SK-N-SH (cell line): ENCODE measurements around the gene RFXANK. TPM values are rescaled to one million over a fixed set of nuclear protein-coding genes. Genes with fewer than 3 reads are reported as not detected.
A peak's percentile ranks its signal among the peaks of the same experiment; 100 is the strongest.

Experiments
- CTCF ChIA-PET: fragments of 300-600, 350-600 bp; formaldehyde crosslinking; extraction: SDS; loops from one replicate; lab custom pipeline; 2021; lab: Yijun Ruan, JAX
- POLR2A ChIA-PET: fragments of 350-600 bp; sonication (Branson Sonifier 250); formaldehyde crosslinking; extraction: SDS; loops from one replicate; lab custom pipeline; 2020; ENCODE audit warnings: antibody characterized with exemption, inconsistent platforms; lab: Yijun Ruan, JAX
- DNase-seq: peaks from one replicate; pipeline ENCODE4 v3.0.0; 2012
- H2AFZ ChIP-seq: fragments of 200-600 bp; sonication (generic); 2 replicates; pipeline ENCODE4 v1.8.1; 2016; ENCODE audit warnings: antibody characterized with exemption, mild to moderate bottlenecking, low read depth
- H3F3A ChIP-seq: fragments of 200-600 bp; sonication (generic); replicated peaks from 2 replicates; pipeline ENCODE3; 2016; ENCODE audit warnings: antibody characterized with exemption, mild to moderate bottlenecking; ENCODE audit not compliant: insufficient read depth
- H3K27ac ChIP-seq, 2 experiments: fragments of 200-500 bp in 1 of 2; fragments of 200-600 bp in 1 of 2; sonication (Bioruptor generic) in 1 of 2; sonication (generic), shearing (Covaris generic) in 1 of 2; 2 replicates each; pipeline versions ENCODE4 v1.5.1 to v1.6.1; 2014 to 2016; ENCODE audit warnings: low read depth in 2 of 2, inconsistent platforms in 1 of 2, low read length in 1 of 2, mild to moderate bottlenecking in 1 of 2, mixed read lengths in 1 of 2
- H3K27me3 ChIP-seq: fragments of 200-600 bp; sonication (generic), shearing (Covaris generic); 2 replicates; pipeline ENCODE4 v1.6.1; 2016; ENCODE audit warnings: mixed run types; ENCODE audit not compliant: insufficient read depth
- H3K36me3 ChIP-seq, 2 experiments: fragments of 200-500 bp in 1 of 2; fragments of 200-600 bp in 1 of 2; sonication (Bioruptor generic) in 1 of 2; sonication (generic) in 1 of 2; replicated peaks in 1 of 2; 2 replicates each; pipeline versions ENCODE3 to v1.5.1; 2014 to 2016; ENCODE audit warnings: low read length in 1 of 2, mild to moderate bottlenecking in 1 of 2; ENCODE audit not compliant: insufficient read depth in 2 of 2, control insufficient read depth in 1 of 2
- H3K4me1 ChIP-seq, 2 experiments: fragments of 200-500 bp in 1 of 2; fragments of 200-600 bp in 1 of 2; sonication (Bioruptor generic) in 1 of 2; sonication (generic), shearing (Covaris generic) in 1 of 2; 2 replicates each; pipeline versions ENCODE4 v1.5.1 to v1.6.1; 2014 to 2016; ENCODE audit warnings: low read depth in 1 of 2, low read length in 1 of 2, mixed run types in 1 of 2; ENCODE audit not compliant: insufficient read depth in 2 of 2, control insufficient read depth in 1 of 2
- H3K4me2 ChIP-seq: fragments of 200-600 bp; sonication (generic), shearing (Covaris generic); 2 replicates; pipeline ENCODE4 v1.6.1; 2017; ENCODE audit warnings: mixed run types
- H3K4me3 ChIP-seq, 2 experiments: fragments of 200-500 bp in 1 of 2; fragments of 200-600 bp in 1 of 2; sonication (Bioruptor generic) in 1 of 2; sonication (generic), shearing (Covaris generic) in 1 of 2; 2 replicates each; pipeline versions ENCODE4 v1.5.1 to v1.8.1; 2014 to 2016; ENCODE audit warnings: low read depth in 2 of 2, inconsistent platforms in 1 of 2, low read length in 1 of 2, mild to moderate bottlenecking in 1 of 2, mixed read lengths in 1 of 2, moderate library complexity in 1 of 2
- H3K79me2 ChIP-seq: fragments of 200-600 bp; sonication (generic); 2 replicates; pipeline ENCODE4 v1.8.1; 2017; ENCODE audit warnings: mild to moderate bottlenecking; ENCODE audit not compliant: insufficient read depth
- H3K9ac ChIP-seq: fragments of 200-600 bp; sonication (generic); 2 replicates; pipeline ENCODE4 v1.6.1; 2017; ENCODE audit warnings: mixed run types
- H3K9me2 ChIP-seq: fragments of 200-600 bp; sonication (generic); 2 replicates; pipeline ENCODE4 v1.6.1; 2017; ENCODE audit warnings: mixed run types
- H3K9me3 ChIP-seq: fragments of 200-600 bp; sonication (generic); 2 replicates; pipeline ENCODE4 v1.6.1; 2017; ENCODE audit warnings: mixed run types, mild to moderate bottlenecking, moderate library complexity
- H4K20me1 ChIP-seq: fragments of 200-600 bp; sonication (generic); 2 replicates; pipeline ENCODE4 v1.6.1; 2017; ENCODE audit warnings: mild to moderate bottlenecking, mixed run types; ENCODE audit not compliant: insufficient read depth
- CTCF ChIP-seq: fragments of 200-600 bp; sonication (generic); IDR thresholded peaks from 2 replicates; pipeline ENCODE4 v1.6.1; 2017; ENCODE audit warnings: antibody characterized with exemption, mild to moderate bottlenecking, moderate library complexity
- EP300 ChIP-seq, 2 experiments: IDR thresholded peaks; 2 replicates each; pipeline versions ENCODE4 v1.4.0 to v1.6.1; 2012; ENCODE audit warnings: borderline replicate concordance in 1 of 2, low read depth in 1 of 2, low read length in 1 of 2
- EZH2phosphoT487 ChIP-seq: fragments of 200-600 bp; sonication (generic); IDR thresholded peaks from 2 replicates; pipeline ENCODE4 v1.6.1; 2017; ENCODE audit warnings: low read depth, mixed run types, mild to moderate bottlenecking, antibody characterized with exemption, moderate library complexity, borderline replicate concordance
- FOSL2 ChIP-seq: IDR thresholded peaks from 2 replicates; pipeline ENCODE4 v1.4.0; 2012; ENCODE audit warnings: low read depth, mild to moderate bottlenecking, moderate library complexity, borderline replicate concordance
- GABPA ChIP-seq: IDR thresholded peaks from 2 replicates; pipeline ENCODE4 v1.4.0; 2012; ENCODE audit warnings: low read depth, mild to moderate bottlenecking
- GATA2 ChIP-seq: sonication (generic); formaldehyde crosslinking; IDR thresholded peaks from 2 replicates; pipeline ENCODE4 v1.5.0; 2020; ENCODE audit warnings: mild to moderate bottlenecking, missing genetic modification reagents
- MEF2A ChIP-seq: IDR thresholded peaks from 2 replicates; pipeline ENCODE4 v1.4.0; 2012; ENCODE audit warnings: low read depth, borderline replicate concordance
- NFIC ChIP-seq: IDR thresholded peaks from 2 replicates; pipeline ENCODE4 v1.4.0; 2012; ENCODE audit warnings: borderline replicate concordance
- PBX3 ChIP-seq: IDR thresholded peaks from 2 replicates; pipeline ENCODE4; 2012
- POLR2AphosphoS5 ChIP-seq: IDR thresholded peaks from 2 replicates; pipeline ENCODE4 v1.6.1; 2012; ENCODE audit warnings: low read depth, low read length
- RAD21 ChIP-seq: IDR thresholded peaks from 2 replicates; pipeline ENCODE4 v1.6.1; 2012; ENCODE audit warnings: mild to moderate bottlenecking, low read length
- RCOR1 ChIP-seq: fragments of 150-350 bp; IDR thresholded peaks from 2 replicates; pipeline ENCODE4 v1.6.1; 2017; ENCODE audit warnings: antibody characterized with exemption, low read length
- RFX5 ChIP-seq: IDR thresholded peaks from 2 replicates; pipeline ENCODE4 v1.6.1; 2012; ENCODE audit warnings: mild to moderate bottlenecking, improper control_type of control experiment, low read length
- SIN3A ChIP-seq: IDR thresholded peaks from 2 replicates; pipeline ENCODE4 v1.6.1; 2012; ENCODE audit warnings: low read depth, mild to moderate bottlenecking, low read length, moderate library complexity, borderline replicate concordance
- SMC3 ChIP-seq: IDR thresholded peaks from 2 replicates; pipeline ENCODE4 v1.6.1; 2012; ENCODE audit warnings: low read depth, low read length, improper control_type of control experiment
- TAF1 ChIP-seq: IDR thresholded peaks from 2 replicates; pipeline ENCODE4 v1.6.1; 2012; ENCODE audit warnings: low read depth, mild to moderate bottlenecking, low read length, moderate library complexity, borderline replicate concordance
- TCF12 ChIP-seq: IDR thresholded peaks from 2 replicates; pipeline ENCODE4 v1.4.0; 2012
- TEAD4 ChIP-seq: IDR thresholded peaks from 2 replicates; pipeline ENCODE4 v1.4.0; 2012; ENCODE audit warnings: mild to moderate bottlenecking, borderline replicate concordance; ENCODE audit not compliant: insufficient read depth
- USF1 ChIP-seq: IDR thresholded peaks from 2 replicates; pipeline ENCODE4 v1.4.0; 2012; ENCODE audit warnings: low read depth, borderline replicate concordance
- USF2 ChIP-seq: fragments of 150-350 bp; IDR thresholded peaks from 2 replicates; pipeline ENCODE4 v1.6.1; 2017; ENCODE audit warnings: antibody characterized with exemption, low read length, low read depth, borderline replicate concordance
- YY1 ChIP-seq: IDR thresholded peaks from 2 replicates; pipeline ENCODE4 v1.4.0; 2012; ENCODE audit warnings: low read depth, mild to moderate bottlenecking
- WGBS: methylation state at CpG from one replicate; pipeline ENCODE4 v1.1.6; 2017; ENCODE audit warnings: low lambda C conversion rate; 5-methylcytosine and 5-hydroxymethylcytosine counted together
- polyA plus RNA-seq, 3 experiments: library from polyadenylated mRNA; depleted of rRNA; stranded (reverse); fragments of >200 nt; gene quantifications; 2 replicates each; pipeline ENCODE4 v1.2.3, GENCODE V29; 2012

Gene RFXANK
- polyA plus RNA-seq, 1 of the 3 experiments (the other 2 are of a cell fraction): 117 TPM

- TF ChIP-seq RCOR1 (no peak), SMC3 (no peak)
- TF ChIP-seq, all 33 proteins: peak for 0
These were observed 335 bp upstream of the RFXANK start (continued) for GRCh38 chr19:19191768-19192077.

- no peak for DNase-seq
- Histone ChIP-seq H3K79me2 (peaks cover 50% of the 10 kb centered on the region), H3F3A (peaks cover 3% of the 10 kb centered on the region), H3K27ac (peak overlapping the region; percentile 44 to 76; a peak in 3 of 4 replicates), H4K20me1 (no peaks in the 10 kb centered on the region), H3K4me1 (peaks cover 11 to 14% of the 10 kb centered on the region in 2 experiments; a peak in 2 of 4 replicates), H3K27me3 (no peaks in the 10 kb centered on the region), H3K4me2 (peak overlapping the region; percentile 76), H3K9me3 (no peaks in the 10 kb centered on the region), H2AFZ (peak overlapping the region; percentile 82), H3K9me2 (no peaks in the 10 kb centered on the region), H3K4me3 (peak overlapping the region; percentile 69 to 73), H3K9ac (peak overlapping the region; percentile 73), H3K36me3 (peaks cover 6 to 7% of the 10 kb centered on the region in 2 experiments)
- ChIA-PET CTCF (interaction anchor here (0.6 to 1.6 kb wide), 2 partner anchors 9 to 47 kb away, joined by 3 to 5 read pairs; no protein-coding TSS in a partner anchor), POLR2A (interaction anchor here (0.6 to 2.5 kb wide), 3 partner anchors 10 to 150 kb away, joined by 3 to 10 read pairs (median 3); partner anchors contain the start of gene NR2C2AP)
- WGBS: 2% methylated on average over 21 of the region's 22 CpGs
- no peak for TF ChIP-seq SMC3
- no peak for TF ChIP-seq MEF2A
- 0 out of 2 replicates have a peak, but pooled peaks have one; percentile 32 for TF ChIP-seq TAF1
- peak; percentile 62; the same call in 1 of the 2 replicates for TF ChIP-seq POLR2AphosphoS5
- TF ChIP-seq CTCF: no peak
- no peak for TF ChIP-seq TCF12
- TF ChIP-seq SIN3A: no peak
- no peak for TF ChIP-seq EZH2phosphoT487
- TF ChIP-seq GABPA: no peak
- no peak for TF ChIP-seq NFIC
- TF ChIP-seq PBX3: 0 out of 2 replicates have a peak, but pooled peaks have one; percentile 23
- no peak for TF ChIP-seq YY1
- no peak for TF ChIP-seq RFX5
- TF ChIP-seq TEAD4: no peak
- TF ChIP-seq GATA2 (CRISPR knock-in tag): no peak
- TF ChIP-seq FOSL2: no peak
- no peak for TF ChIP-seq RAD21
- no peak for TF ChIP-seq USF2
- no peak for TF ChIP-seq EP300 (IDR thresholded peaks at IDR 0.05; ENCODE audit: borderline replicate concordance in 1 of 2, low read depth in 1 of 2, low read length in 1 of 2)
- peak; percentile 59; the same call in 1 of the 2 replicates for TF ChIP-seq USF1
These were observed 909 bp downstream of the RFXANK start for GRCh38 chr19:19192910-19193423.
